Measurements from ENCODE around the gene CLRN2. TPM values are rescaled to one million over a fixed set of nuclear protein-coding genes. Genes with fewer than 3 reads are reported as not detected.

The CLRN2 gene
- total RNA-seq, 1 experiment from 2014 or later, result not detected

GRCh38 chr4:17489721-17490120, 25.2 kb upstream of the CLRN2 start:
- H3K27ac ChIP-seq (ENCODE audit: low read length), result no peak overlapping the region
- CTCF ChIA-PET, result no interaction called here
- ATAC-seq, result no peak

GRCh38 chr4:17490575-17491059, 24.3 kb upstream of the CLRN2 start:
- POLR2A ChIA-PET, result no interaction called here
- H3K36me3 ChIP-seq (ENCODE audit: control insufficient read depth, insufficient read depth, low read length), result no peaks in the 10 kb centered on the region; the same call in 1 of the 2 replicates
- H3K9me3 ChIP-seq (ENCODE audit: control insufficient read depth, insufficient read depth, low read depth, low read length), result no peaks in the 10 kb centered on the region
- ATAC-seq, result no peak
- DNase-seq (ENCODE audit: low read depth, low spot score), result no peak
- H3K27me3 ChIP-seq (ENCODE audit: control insufficient read depth, insufficient read depth, low read length), result no peaks in the 10 kb centered on the region
- BruUV-seq (replicated peaks), result no TSS peak
- no peaks in the 10 kb centered on the region for H3K4me1 ChIP-seq (ENCODE audit: control insufficient read depth, insufficient read depth, low read length)
- in situ Hi-C loops (cut with HindIII; ENCODE audit: low pct_unique_long_range_greater_than_20kb, low sequenced_read_pairs) (no loop called here), intact Hi-C loops (cut with micrococcal nuclease; ENCODE audit: unreplicated experiment) (no loop called here)
- CTCF ChIA-PET, result no interaction called here
- no peak for TF ChIP-seq POLR2AphosphoS5 (IDR thresholded peaks at IDR 0.05; ENCODE audit: low read depth, low read length)
- no peak for TF ChIP-seq SIN3A (IDR thresholded peaks at IDR 0.05; ENCODE audit: borderline replicate concordance, insufficient read depth, low read depth, low read length)
- TF ChIP-seq TCF7L2 (IDR thresholded peaks at IDR 0.05; ENCODE audit: low read depth, low read length), result no peak
- no peak overlapping the region for H3K4me3 ChIP-seq (ENCODE audit: low read depth in 2 of 2, low read length in 2 of 2)
- H3K27ac ChIP-seq (ENCODE audit: low read length), result no peak overlapping the region

More at GRCh38 chr4:17489721-17490120, 25.2 kb upstream of the CLRN2 start:
- Histone ChIP-seq H3K36me3 (ENCODE audit: control insufficient read depth, insufficient read depth, low read length) (no peaks in the 10 kb centered on the region; the same call in 1 of the 2 replicates), H3K4me3 (ENCODE audit: low read depth in 2 of 2, low read length in 2 of 2) (no peak overlapping the region), H3K9me3 (ENCODE audit: control insufficient read depth, insufficient read depth, low read depth, low read length) (no peaks in the 10 kb centered on the region), H3K27me3 (ENCODE audit: control insufficient read depth, insufficient read depth, low read length) (no peaks in the 10 kb centered on the region), H3K4me1 (ENCODE audit: control insufficient read depth, insufficient read depth, low read length) (no peaks in the 10 kb centered on the region)
- intact Hi-C loops (cut with micrococcal nuclease; ENCODE audit: unreplicated experiment) (no loop called here), in situ Hi-C loops (cut with HindIII; ENCODE audit: low pct_unique_long_range_greater_than_20kb, low sequenced_read_pairs) (no loop called here)
- POLR2A ChIA-PET, result no interaction called here
- DNase-seq (ENCODE audit: low read depth, low spot score), result no peak
- BruUV-seq (replicated peaks), result no TSS peak
- TF ChIP-seq CTCF (IDR thresholded peaks at IDR 0.05) (no peak), POLR2AphosphoS5 (IDR thresholded peaks at IDR 0.05; ENCODE audit: low read depth, low read length) (no peak), TCF7L2 (IDR thresholded peaks at IDR 0.05; ENCODE audit: low read depth, low read length) (no peak), SIN3A (IDR thresholded peaks at IDR 0.05; ENCODE audit: borderline replicate concordance, insufficient read depth, low read depth, low read length) (no peak), REST (IDR thresholded peaks at IDR 0.05; ENCODE audit: insufficient read depth in 1 of 2, low read depth in 2 of 2, low read length in 1 of 2) (no peak)

GRCh38 chr4:17491196-17491595, 23.8 kb upstream of the CLRN2 start:
- no peaks in the 10 kb centered on the region for H3K27me3 ChIP-seq (ENCODE audit: control insufficient read depth, insufficient read depth, low read length)
- H3K27ac ChIP-seq (ENCODE audit: low read length), result no peak overlapping the region
- H3K36me3 ChIP-seq (ENCODE audit: control insufficient read depth, insufficient read depth, low read length), result no peaks in the 10 kb centered on the region; the same call in 1 of the 2 replicates
- no peak for DNase-seq (ENCODE audit: low read depth, low spot score)
- no peak for TF ChIP-seq SIN3A (IDR thresholded peaks at IDR 0.05; ENCODE audit: borderline replicate concordance, insufficient read depth, low read depth, low read length)
- no peak for TF ChIP-seq REST (IDR thresholded peaks at IDR 0.05; ENCODE audit: insufficient read depth in 1 of 2, low read depth in 2 of 2, low read length in 1 of 2)
- TF ChIP-seq CTCF (IDR thresholded peaks at IDR 0.05), result no peak
- no peak for TF ChIP-seq TCF7L2 (IDR thresholded peaks at IDR 0.05; ENCODE audit: low read depth, low read length)
- no peak for TF ChIP-seq POLR2AphosphoS5 (IDR thresholded peaks at IDR 0.05; ENCODE audit: low read depth, low read length)
- no peaks in the 10 kb centered on the region for H3K4me1 ChIP-seq (ENCODE audit: control insufficient read depth, insufficient read depth, low read length)
- ChIA-PET POLR2A (no interaction called here), CTCF (no interaction called here)
- ATAC-seq, result no peak
- intact Hi-C loops (cut with micrococcal nuclease; ENCODE audit: unreplicated experiment) (no loop called here), in situ Hi-C loops (cut with HindIII; ENCODE audit: low pct_unique_long_range_greater_than_20kb, low sequenced_read_pairs) (no loop called here)
- no peaks in the 10 kb centered on the region for H3K9me3 ChIP-seq (ENCODE audit: control insufficient read depth, insufficient read depth, low read depth, low read length)
- BruUV-seq (replicated peaks), result no TSS peak
- no peak overlapping the region for H3K4me3 ChIP-seq (ENCODE audit: low read depth in 2 of 2, low read length in 2 of 2)
